ENCODE results near the gene ERAL1. TPM values are rescaled to one million over a fixed set of nuclear protein-coding genes. Genes with fewer than 3 reads are reported as not detected.
"Not testable (repeated sequence)": the region's sequence is repeated elsewhere in the genome, so short reads cannot be mapped to it uniquely, and the experiment has no call there.

Gene ERAL1
- total and polyA plus RNA-seq, 2 experiments from 2014 or later, result 32.3 to 77.1 TPM

DNA sequence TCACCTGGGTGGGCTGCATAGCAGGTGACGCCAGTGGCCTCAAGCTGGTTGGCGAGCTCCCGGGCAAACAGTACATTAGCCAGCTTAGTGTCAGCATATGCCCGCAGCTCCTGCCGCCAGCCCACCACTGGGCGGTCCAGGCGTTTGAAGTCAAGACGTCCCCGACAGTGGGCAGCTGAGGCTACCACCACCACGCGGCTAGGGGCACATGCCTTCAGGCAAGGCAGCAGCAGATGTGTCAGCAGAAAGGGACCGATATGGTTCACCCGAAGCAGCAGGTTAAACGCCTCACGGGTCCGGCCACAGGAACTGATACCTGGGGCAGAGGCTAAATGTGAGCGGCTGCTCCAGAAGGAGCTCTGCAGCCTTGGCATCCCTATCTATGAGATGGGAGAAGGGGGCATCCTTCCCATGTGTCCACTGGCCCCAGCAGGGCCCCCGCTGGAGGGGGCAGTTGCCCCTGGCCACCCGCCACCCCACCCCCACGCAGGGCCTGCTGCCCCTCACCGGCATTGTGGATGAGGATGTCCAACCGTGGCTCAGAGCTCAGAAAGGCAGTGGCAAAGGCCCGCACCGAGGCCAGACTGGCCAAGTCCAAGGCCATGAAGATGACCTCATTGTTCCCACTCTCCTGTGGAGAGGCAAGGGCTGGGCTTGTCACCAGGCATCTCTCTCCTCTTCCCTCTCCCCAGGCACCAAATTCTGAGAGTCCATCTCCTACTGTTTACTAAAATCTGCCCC, 46.3 kb downstream of the ERAL1 start:
- no peak for DNase-seq (ENCODE audit: low read depth in 1 of 2, low spot score in 1 of 2)
- TF ChIP-seq, protein P1, sequence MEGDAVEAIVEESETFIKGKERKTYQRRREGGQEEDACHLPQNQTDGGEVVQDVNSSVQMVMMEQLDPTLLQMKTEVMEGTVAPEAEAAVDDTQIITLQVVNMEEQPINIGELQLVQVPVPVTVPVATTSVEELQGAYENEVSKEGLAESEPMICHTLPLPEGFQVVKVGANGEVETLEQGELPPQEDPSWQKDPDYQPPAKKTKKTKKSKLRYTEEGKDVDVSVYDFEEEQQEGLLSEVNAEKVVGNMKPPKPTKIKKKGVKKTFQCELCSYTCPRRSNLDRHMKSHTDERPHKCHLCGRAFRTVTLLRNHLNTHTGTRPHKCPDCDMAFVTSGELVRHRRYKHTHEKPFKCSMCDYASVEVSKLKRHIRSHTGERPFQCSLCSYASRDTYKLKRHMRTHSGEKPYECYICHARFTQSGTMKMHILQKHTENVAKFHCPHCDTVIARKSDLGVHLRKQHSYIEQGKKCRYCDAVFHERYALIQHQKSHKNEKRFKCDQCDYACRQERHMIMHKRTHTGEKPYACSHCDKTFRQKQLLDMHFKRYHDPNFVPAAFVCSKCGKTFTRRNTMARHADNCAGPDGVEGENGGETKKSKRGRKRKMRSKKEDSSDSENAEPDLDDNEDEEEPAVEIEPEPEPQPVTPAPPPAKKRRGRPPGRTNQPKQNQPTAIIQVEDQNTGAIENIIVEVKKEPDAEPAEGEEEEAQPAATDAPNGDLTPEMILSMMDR (IDR thresholded peaks at IDR 0.05; ENCODE audit: low read depth, low read length), result no peak
- Histone ChIP-seq H3K9me3 (ENCODE audit: low read depth) (no peaks in the 10 kb centered on the region), H3K27me3 (no peaks in the 10 kb centered on the region), H3K4me3 (no peak overlapping the region), H3K27ac (no peak overlapping the region), H3K36me3 (peaks cover 5% of the 10 kb centered on the region), H3K4me1 (ENCODE audit: low read depth) (peaks cover 5% of the 10 kb centered on the region)

DNA sequence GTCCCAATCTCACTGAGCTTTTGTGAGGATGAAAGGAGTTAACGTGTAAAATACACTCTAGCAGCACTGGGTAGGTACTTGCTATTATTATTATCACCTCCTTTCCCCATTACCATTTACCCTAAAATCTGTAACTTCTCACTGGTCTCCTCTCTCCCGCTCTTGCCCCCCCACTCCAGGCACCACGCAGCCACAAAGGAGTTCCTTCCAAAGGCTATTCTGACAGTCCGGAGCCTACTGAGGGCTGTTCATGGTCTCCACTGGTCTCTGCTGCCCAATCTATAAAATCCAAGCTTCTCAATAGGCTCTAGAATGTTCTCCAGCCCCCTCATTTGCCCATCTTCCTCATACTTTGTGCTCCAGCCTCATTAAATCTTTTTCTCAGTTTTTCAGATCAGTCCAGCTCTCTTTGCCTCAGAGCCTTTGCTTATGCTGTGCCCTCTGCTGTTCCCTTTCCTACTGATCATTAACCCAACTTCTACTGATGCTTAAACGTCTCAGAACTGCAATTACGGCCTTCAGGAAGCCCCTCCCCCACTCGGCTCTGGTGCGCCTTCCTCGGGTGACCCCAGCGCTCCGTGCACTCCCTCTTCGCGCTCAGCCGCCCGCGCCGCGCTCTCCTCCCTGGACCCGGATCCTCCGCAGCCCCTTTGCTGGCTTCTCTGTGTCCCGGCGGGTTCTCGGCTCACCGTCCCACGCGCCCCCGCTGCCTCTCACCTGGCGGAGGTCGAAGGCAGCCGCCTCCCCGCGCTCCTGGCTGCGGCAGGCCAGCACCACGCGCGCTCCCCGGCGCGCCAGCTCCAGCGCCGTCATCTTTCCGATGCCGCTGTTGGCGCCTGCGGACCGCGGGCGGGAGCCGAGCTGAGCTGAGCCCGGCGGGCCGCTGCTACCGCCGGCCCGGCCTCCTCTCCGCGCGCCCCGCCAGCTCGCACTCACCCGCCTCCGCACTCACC, 47.3 kb downstream of the ERAL1 start:
- Histone ChIP-seq H3K36me3 (peaks cover 12% of the 10 kb centered on the region), H3K4me1 (ENCODE audit: low read depth) (no peaks in the 10 kb centered on the region), H3K27ac (peak overlapping the region; percentile 71), H3K4me3 (peak overlapping the region; percentile 58), H3K27me3 (no peaks in the 10 kb centered on the region), H3K9me3 (ENCODE audit: low read depth) (no peaks in the 10 kb centered on the region)
- peak; percentile 32 to 71 for DNase-seq (ENCODE audit: low read depth in 1 of 2, low spot score in 1 of 2)
- TF ChIP-seq, protein P1 (IDR thresholded peaks at IDR 0.05; ENCODE audit: low read depth, low read length), result no peak

DNA sequence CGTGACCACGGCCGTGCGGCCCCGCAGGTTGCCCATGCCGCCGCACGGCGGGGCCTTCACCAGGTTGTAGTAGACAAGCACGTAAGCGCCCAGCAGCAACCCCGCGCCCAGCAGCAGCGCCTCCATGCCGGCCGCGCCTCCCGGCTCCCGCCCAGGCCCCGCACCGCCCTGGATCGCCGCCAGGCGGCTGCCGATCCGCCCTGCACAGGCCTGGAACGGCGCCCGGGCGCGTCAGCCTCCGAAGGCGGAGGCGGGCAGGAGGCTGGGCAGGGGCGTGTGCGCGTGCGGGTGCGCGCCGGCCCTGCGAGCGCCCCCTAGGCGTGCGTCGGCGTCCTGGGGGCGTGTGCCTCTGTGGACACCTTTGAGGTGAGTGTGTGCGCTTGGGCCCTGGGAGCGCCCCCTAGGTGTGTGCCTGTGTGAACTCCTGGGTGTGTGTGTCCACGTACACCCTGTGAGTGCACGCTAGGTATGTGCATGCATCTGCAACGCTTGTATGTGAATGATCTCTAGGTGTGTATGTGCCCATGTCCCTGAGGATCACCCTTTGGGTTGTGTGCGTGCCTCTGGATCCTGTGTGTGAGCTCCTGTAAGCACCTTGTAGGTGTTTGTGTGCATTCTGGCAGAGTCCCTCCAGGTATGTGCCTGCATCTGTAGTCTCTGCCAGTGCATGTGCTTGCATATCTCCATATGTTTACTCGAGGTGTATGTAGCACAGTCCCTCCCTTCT, 48.2 kb downstream of the ERAL1 start, which contains the start of gene DHRS13:
DHRS13 (minus strand) TSS at position 261 of the 727 bp plus-strand sequence; CDS start at position 126, 135 bp downstream.
- TF ChIP-seq, protein P1 (IDR thresholded peaks at IDR 0.05; ENCODE audit: low read depth, low read length), result peak; percentile 78
- H3K4me1 ChIP-seq (ENCODE audit: low read depth), result no peaks in the 10 kb centered on the region
- H3K36me3 ChIP-seq, result peaks cover 16% of the 10 kb centered on the region
- H3K27me3 ChIP-seq, result no peaks in the 10 kb centered on the region
- DNase-seq (ENCODE audit: low read depth in 1 of 2, low spot score in 1 of 2), result peak; percentile 92 to 95
- peak within 1 kb of the TSS; percentile 71 for H3K27ac ChIP-seq
- no peaks in the 10 kb centered on the region for H3K9me3 ChIP-seq (ENCODE audit: low read depth)
- H3K4me3 ChIP-seq, result peak within 1 kb of the TSS; percentile 58

DNA sequence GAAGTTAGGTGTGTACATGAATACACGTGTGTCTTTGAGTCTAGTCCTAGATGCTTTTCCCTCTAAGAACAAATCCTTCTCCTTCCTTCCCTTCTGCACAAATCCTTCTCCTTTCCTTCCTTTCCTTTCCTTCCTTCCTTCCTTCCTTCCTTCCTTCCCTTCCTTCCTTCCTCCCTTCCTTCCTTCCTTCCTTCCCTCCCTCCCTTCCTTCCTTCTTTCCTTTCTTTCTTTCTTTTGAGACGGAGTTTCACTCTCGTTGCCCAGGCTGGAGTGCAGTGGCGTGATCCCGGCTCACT, 48.7 kb downstream of the ERAL1 start:
- not testable (repeated sequence) for H3K9me3 ChIP-seq (ENCODE audit: low read depth); H3K4me3 ChIP-seq; H3K4me1 ChIP-seq (ENCODE audit: low read depth); DNase-seq (ENCODE audit: low read depth in 1 of 2, low spot score in 1 of 2); H3K27me3 ChIP-seq
- Histone ChIP-seq H3K36me3 (peaks cover 18% of the 10 kb centered on the region), H3K27ac (peak overlapping the region; percentile 50)

DNA sequence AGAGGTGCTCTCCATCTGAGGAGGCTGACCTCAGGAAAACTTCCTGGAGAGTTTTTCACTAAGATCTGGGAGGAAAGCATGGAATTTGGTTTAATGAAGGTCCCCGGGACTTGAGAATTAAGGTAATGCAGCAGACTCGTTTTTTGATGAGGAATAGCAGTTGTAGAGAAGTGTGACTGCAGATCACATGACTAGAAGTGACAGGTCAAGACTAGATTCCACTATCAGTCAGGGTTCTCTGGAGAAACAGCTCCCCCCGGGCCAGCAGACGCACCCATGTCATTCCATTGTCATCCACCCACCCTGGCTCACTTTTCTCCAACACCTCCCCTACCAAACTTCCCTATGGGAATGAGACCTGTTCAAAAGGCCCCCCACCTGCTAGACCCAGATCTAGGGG, 50.0 kb downstream of the ERAL1 start:
- Histone ChIP-seq H3K9me3 (ENCODE audit: low read depth) (no peaks in the 10 kb centered on the region), H3K27ac (peak overlapping the region; percentile 50), H3K4me3 (no peak overlapping the region), H3K27me3 (no peaks in the 10 kb centered on the region), H3K4me1 (ENCODE audit: low read depth) (no peaks in the 10 kb centered on the region), H3K36me3 (peaks cover 31% of the 10 kb centered on the region)
- DNase-seq (ENCODE audit: low read depth in 1 of 2, low spot score in 1 of 2), result no peak
- TF ChIP-seq, protein P1 (IDR thresholded peaks at IDR 0.05; ENCODE audit: low read depth, low read length), result no peak

All from cardiac muscle cell (in vitro differentiated cells and primary cell).